ENCODE data around the gene ACOX2. TPM values are rescaled to one million over a fixed set of nuclear protein-coding genes. Genes with fewer than 3 reads are reported as not detected.

ACOX2 gene
- total RNA-seq, 2 donors from 2014 or later = 20.8 to 22.2 TPM

GRCh38 chr3:58563386-58564035 is 26.5 kb upstream of the ACOX2 start:
- DNase-seq (ENCODE audit: low spot score) = no peak
- no peak for TF ChIP-seq CTCF (IDR thresholded peaks at IDR 0.05)
- Histone ChIP-seq H3K36me3 (no peaks in the 10 kb centered on the region), H3K9me3 (no peaks in the 10 kb centered on the region), H3K4me1 (ENCODE audit: control insufficient read depth in 1 of 2, low read depth in 2 of 2) (no peaks in the 10 kb centered on the region), H3K27ac (no peak overlapping the region), H3K4me3 (no peak overlapping the region), H3K27me3 (replicated peaks; ENCODE audit: insufficient read depth) (no peaks in the 10 kb centered on the region)
- ATAC-seq (ENCODE audit: insufficient number of reproducible peaks, low FRiP score, low read depth) = no peak

- TF ChIP-seq CTCF (IDR thresholded peaks at IDR 0.05) = no peak
- Histone ChIP-seq H3K27ac (no peak overlapping the region), H3K36me3 (no peaks in the 10 kb centered on the region), H3K27me3 (replicated peaks; ENCODE audit: insufficient read depth) (no peaks in the 10 kb centered on the region), H3K4me3 (no peak overlapping the region), H3K9me3 (no peaks in the 10 kb centered on the region), H3K4me1 (ENCODE audit: control insufficient read depth in 1 of 2, low read depth in 2 of 2) (no peaks in the 10 kb centered on the region)
- ATAC-seq (ENCODE audit: insufficient number of reproducible peaks, low FRiP score, low read depth) (no peak), DNase-seq (ENCODE audit: low spot score) (no peak)
Observed at GRCh38 chr3:58562498-58562897, 25.5 kb upstream of the ACOX2 start.

GRCh38 chr3:58560771-58561311 is 23.9 kb upstream of the ACOX2 start:
- Histone ChIP-seq H3K27ac (no peak overlapping the region), H3K27me3 (replicated peaks; ENCODE audit: insufficient read depth) (no peaks in the 10 kb centered on the region), H3K36me3 (no peaks in the 10 kb centered on the region), H3K4me1 (ENCODE audit: control insufficient read depth in 1 of 2, low read depth in 2 of 2) (no peaks in the 10 kb centered on the region), H3K4me3 (no peak overlapping the region), H3K9me3 (no peaks in the 10 kb centered on the region)
- DNase-seq (ENCODE audit: low spot score) = no peak
- TF ChIP-seq CTCF (IDR thresholded peaks at IDR 0.05) = no peak
- no peak for ATAC-seq (ENCODE audit: insufficient number of reproducible peaks, low FRiP score, low read depth)

GRCh38 chr3:58559586-58559985 is 22.6 kb upstream of the ACOX2 start:
- H3K4me1 ChIP-seq (ENCODE audit: control insufficient read depth in 1 of 2, low read depth in 2 of 2) = no peaks in the 10 kb centered on the region
- H3K36me3 ChIP-seq = no peaks in the 10 kb centered on the region
- no peaks in the 10 kb centered on the region for H3K27me3 ChIP-seq (replicated peaks; ENCODE audit: insufficient read depth)
- no peak for TF ChIP-seq CTCF (IDR thresholded peaks at IDR 0.05)
- H3K9me3 ChIP-seq = no peaks in the 10 kb centered on the region
- H3K27ac ChIP-seq = no peak overlapping the region
- no peak for DNase-seq (ENCODE audit: low spot score)
- ATAC-seq (ENCODE audit: insufficient number of reproducible peaks, low FRiP score, low read depth) = no peak
- no peak overlapping the region for H3K4me3 ChIP-seq

GRCh38 chr3:58557491-58557890 is 20.5 kb upstream of the ACOX2 start:
- Histone ChIP-seq H3K36me3 (no peaks in the 10 kb centered on the region), H3K27ac (no peak overlapping the region), H3K4me1 (ENCODE audit: control insufficient read depth in 1 of 2, low read depth in 2 of 2) (no peaks in the 10 kb centered on the region), H3K27me3 (replicated peaks; ENCODE audit: insufficient read depth) (no peaks in the 10 kb centered on the region), H3K4me3 (no peak overlapping the region), H3K9me3 (no peaks in the 10 kb centered on the region)
- no peak for ATAC-seq (ENCODE audit: insufficient number of reproducible peaks, low FRiP score, low read depth)
- no peak for TF ChIP-seq CTCF (IDR thresholded peaks at IDR 0.05)
- no peak for DNase-seq (ENCODE audit: low spot score)
